ENCODE results near the gene SGK1.
"Not testable (repeated sequence)": the region's sequence is repeated elsewhere in the genome, so short reads cannot be mapped to it uniquely, and the experiment has no call there.

Gene SGK1

DNA sequence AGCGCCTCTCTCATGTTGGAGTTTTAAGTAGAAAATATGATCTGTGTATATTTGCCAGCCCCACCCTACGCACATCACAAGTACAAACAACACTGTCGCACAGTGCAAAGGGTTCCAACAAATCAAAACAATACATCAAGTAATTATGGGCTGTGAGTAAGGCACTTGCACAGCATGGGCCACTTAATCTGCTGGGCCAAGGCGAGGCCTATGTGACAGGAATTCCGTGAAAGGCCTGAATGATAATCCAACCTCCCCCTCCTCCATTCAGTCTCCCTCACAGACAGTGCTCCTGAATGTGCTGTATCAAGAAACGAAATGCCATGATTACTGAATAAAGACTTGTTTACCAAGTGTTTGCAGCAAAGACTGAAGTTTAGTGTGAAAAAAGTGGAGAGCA lies 135.4 kb downstream of the SGK1 start:
- no peak for DNase-seq

DNA sequence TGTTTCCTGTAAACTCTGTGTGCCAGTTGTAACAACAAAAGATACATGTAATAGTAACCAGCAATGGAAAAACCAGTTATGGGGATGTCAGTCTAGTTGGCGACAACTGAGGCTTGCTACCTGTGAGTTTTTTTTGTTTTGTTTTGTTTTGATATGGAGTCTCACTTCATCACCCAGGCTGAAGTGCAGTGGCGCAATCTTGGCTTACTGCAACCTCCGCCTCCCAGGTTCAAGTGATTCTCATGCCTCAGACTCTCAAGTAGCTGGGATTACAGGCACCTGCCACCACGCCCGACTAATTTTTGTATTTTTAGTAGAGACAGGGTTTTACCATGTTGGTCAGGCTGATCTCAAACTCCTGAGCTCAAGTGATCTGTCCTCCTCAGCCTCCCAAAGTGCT lies 136.2 kb downstream of the SGK1 start:
- not testable (repeated sequence) for DNase-seq

DNA sequence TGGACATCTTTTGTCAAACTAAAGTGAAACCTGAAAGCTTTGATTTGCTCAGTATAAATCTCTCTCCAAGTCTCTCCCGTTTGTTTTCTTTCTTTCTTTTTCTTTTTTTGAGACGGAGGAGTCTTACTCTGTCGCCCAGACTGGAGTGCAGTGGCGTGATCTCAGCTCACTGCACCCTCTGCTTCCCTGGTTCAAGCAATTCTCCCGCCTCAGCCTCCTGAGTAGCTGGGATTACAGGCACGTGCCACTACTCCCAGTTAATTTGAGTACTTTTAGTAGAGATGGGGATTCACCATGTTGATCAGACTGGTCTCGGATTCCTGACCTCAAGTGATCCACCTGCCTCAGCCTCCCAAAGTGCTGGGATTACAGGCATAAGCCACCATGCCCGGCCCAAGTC lies 136.7 kb downstream of the SGK1 start:
- DNase-seq, result not testable (repeated sequence)

DNA sequence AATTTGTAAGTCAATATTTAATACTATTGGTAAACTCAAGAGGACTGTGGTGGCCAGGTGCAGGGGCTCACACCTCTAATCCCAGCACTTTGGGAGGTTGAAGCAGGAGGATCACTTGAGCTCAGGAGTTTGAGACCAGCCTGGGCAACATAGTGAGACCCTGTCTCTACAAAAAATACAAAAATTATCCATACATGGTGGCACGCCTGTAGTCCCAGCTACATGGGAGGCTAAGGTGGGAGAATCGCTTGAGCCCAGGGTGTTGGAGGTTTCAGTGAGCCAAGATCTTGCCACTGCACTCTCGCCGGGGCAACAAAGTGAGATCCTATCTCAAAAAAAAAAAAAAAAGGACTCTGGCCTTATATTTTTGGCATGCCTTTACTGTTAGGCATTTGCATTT lies 137.4 kb downstream of the SGK1 start:
- not testable (repeated sequence) for DNase-seq

DNA sequence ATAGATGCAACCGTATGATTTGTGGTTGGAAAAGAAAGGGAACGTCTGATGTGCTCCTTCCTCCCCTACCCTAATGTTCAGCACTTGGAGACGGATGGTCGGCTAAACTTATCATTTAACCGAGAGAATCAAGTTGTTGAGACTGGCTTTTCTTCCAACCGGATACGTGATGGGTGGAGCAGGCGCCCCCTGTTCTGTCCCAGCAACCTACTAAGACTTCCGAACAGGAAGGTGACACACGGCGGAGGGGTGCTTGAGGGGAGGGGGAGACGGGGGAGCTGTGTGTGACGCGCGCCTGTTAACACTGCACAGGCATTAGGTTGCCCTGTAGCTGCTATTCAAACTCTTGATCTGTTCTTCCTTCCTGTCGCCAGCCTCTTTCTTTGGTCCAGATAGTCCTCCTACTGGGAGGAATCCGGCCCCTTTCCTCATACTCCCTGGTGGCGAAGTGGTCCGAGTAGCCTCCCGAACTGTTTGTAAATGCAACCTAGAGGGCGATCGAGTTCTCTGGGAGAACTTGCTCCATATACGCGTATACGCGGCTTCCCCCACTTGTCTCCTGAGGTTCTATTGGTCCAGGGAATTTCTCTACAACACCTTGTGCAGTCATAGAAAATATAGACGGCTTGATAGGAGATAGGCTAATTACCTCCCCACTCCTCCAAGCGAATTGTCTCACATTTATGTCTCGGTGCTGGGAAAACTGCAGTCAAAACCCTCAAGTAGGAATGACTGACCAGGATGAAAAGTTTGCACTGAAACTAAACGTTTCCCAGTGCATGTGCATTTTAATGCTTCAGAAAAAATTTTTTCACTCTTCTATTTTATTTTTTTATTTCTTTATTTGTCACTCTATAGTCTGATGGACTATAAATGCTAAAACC lies 139.5 kb downstream of the SGK1 start:
- peak; percentile 77 for DNase-seq

DNA sequence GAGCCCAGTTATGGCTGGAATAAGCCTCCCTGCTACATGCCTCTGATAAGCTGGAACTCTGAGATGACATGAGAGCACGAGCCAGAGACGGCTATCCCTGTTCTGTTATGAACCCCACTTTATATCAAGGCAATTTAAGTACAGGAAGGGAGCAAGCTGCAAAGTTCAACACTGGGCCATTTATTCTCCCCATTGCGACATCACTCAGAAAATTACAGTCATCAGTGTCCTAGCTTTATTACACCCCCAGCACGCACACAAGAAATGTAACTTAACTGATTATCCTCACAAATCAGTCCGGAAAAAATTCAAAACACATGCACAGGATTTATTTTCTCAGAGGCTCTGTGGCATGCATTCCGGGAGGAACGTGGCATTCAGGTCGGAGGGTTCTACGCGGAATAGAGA lies 140.2 kb downstream of the SGK1 start:
- DNase-seq, result no peak

DNA sequence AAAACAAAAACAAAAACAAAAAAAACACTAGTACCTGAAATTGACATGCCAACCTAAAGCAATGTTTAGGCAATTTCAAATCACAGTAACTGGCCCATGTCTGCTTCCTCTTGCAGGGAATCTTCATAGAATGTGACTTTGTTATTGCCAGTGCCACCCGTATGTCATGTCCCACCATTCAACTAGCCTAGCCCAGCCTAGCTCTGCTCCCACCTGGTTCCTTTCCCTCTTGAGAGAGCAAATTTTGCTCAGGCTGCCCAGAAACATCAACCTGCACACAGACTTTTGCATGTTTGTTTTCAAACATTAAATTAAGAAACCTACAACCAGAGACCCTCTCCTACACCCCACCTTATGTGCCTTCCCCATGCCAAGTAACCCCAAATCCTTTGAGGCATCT lies 140.7 kb downstream of the SGK1 start:
- DNase-seq, result no peak

DNA sequence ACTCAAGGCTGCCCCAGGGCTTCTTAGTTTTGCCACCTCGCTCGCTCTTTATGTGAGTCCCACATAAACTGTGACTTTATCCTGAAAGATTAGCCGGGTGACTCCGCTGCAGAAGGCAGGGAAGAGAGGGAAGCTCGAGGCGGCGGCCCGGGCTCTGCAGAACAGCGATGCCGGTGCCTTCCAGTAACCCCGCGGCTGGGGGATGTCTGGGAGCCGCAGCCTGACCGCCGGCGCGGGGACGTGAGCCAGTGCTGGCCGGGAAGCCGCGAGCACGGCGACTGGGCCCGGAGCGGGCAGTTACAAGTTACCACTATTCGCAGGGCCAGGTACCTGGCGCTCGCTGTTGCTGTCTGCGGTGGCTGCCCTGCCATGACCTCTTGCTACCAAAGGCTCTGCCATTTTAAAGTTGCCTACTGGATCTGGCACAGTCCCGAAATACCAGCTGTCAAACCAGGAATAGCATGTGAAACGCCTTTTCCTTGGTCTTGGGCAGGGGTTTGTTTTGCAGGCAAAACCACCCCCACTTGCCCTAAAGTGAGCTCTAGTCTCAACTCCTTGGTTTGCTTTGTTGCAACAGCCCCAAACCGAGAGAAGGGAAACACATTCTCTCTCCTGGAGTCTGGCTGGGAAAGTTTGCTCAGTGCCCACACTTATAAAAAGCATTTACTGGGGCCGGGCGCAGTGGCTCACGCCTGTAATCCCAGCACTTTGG lies 141.5 kb downstream of the SGK1 start:
- DNase-seq, result no peak

DNA sequence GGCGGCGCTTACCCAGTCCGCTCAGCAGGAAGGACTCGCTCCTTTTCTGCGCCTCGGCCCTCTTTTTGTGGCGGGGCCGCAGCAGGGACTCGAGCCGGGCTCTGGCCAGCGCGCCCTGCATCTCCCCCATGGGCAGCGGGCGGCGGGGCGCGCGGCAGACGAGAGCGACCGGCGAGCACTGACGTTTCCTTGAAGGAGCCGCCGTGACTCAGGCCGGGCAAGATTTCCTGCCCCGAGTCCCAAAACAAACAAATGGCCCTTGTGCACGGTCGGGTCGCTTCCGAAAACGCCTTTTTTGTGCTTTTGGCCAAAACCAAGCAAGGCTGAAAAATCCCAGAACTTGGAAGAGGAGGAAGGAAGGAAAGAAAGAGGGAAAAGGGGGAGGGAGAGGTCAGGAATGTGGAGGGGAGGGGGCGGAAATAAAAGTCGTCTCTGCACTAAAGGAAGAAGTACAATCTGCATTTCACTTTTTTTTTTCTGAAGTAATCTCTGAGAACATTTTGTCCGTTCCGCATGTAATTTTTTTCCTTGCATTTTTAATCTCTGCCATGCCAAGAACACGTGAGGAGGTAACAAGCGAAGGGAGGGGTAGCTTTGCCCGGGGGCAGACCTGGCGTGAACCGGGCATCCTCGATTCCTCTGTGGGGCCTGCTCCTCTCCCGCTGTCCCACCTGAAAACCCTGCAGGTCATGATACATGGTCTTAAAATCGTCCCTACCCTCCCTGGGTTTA lies 142.2 kb downstream of the SGK1 start:
- peak; percentile 43 for DNase-seq

DNA sequence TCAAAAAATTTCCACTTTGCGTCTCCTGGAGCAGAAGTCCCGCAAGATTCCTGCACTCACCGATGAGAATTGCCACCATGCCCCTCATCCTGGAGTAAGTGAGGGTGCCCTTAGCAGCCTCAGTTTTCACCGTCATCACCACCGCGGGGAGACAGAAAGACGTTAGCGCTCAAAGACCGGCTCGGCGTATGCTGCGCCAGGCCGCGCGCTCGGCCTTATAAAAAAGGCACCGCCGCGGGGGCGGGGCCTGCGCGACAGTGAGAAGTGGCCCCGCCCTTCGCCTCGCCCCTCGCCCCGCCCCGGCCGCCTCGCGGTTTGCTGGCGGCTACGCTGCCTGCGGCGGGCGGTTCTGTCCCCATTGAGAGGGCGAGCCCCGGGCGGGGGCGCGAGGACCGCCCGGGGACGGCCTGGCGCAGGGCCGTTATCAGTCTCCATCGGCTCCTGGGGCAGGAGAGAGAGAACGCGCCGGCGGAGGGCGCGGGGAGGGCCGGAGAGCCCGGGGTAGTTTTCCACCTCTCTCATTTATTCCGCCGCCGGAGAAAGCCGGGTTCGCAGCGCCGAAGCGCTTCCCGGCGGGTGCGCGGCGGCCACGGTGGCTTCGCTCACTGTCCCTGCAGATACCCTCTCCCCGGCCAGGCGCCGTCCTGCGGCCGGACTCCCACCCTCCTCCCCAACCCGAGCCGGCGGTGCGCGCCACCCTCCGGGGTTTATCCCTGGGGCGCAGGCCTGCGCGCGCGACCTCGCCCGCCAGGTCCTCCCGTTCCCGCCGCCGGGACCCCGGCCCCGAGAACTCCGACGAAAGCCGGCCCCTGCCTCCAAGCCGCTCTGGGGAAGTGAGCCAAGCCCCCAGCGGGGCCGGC lies 143.0 kb downstream of the SGK1 start:
- DNase-seq, result peak; percentile 87

DNA sequence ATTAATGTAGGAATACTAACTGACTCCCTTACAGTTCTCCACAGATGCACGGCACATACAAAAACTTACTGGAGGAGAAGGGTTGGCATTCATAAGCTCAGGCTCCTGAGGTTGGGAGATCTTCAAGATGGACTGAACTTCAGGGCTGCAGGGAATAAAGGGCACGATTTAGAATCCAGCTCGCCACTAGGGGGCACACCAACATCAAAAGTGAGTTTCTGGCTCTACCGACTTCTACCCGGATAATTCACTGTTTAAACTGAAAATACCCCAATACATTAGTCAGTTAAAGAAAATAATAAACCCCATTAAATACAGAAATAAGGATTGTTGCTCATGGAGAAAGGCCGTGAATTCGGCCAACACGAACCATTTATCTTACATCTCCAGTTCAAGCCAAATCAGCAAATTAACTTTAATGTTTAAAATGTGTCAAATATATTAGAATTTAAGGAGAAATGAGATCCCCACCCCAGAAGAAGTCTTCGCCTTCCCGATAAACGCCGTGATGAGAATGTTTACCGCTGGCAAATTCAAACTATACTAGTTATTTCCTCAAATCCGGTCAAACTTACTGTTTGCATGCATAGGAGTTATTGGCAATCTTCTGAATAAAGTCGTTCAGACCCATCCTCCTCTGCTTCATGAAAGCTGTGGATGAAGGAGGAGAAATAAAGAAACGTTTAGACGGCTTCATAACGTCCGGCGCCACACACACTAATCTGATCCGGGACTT lies 143.8 kb downstream of the SGK1 start:
- peak; percentile 83 for DNase-seq

DNA sequence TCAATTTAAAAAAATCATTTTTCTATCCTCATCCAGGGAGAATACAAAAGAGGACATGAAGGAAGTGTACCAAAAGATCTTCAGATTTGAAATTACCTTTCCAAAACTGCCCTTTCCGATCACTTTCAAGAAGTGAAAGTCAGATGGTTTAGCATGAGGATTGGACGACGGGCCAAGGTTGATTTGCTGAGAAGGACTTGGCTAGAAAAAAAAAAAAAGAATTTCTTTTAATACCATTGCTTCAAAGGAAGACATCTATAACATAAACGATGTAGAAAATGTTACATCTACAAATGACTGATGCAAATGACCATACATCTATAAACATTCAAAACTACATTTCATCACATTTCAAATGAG lies 144.6 kb downstream of the SGK1 start:
- DNase-seq, result no peak

DNA sequence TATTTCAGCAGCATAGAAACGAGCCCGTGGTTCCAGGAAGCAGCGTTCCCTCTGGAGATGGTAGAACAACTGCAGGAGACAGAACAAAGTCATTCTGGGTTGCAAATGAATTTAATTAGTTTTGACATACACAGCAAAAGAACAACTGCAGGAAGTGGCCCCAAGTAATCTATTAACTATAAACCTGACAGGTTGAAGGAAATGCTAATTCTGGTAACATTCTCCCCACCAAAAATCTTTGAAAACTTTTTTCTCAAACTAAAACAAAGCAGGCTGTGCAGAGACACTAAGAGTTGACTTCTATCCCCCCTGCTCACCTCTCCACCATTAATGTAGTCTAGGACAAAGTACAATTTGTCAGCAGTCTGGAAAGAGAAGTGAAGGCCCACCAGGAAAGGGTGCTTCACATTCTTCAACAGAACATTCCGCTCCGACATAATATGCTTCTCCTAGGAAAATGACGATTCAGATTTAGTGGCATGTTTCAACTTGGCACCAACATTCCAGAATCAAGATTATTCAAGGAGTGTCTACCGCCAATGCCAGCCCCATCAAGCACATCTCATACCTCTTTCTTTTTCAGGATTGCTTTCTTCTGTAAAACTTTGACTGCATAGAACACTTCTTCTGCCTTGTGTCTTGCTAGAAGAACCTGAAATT lies 145.1 kb downstream of the SGK1 start:
- DNase-seq, result no peak

DNA sequence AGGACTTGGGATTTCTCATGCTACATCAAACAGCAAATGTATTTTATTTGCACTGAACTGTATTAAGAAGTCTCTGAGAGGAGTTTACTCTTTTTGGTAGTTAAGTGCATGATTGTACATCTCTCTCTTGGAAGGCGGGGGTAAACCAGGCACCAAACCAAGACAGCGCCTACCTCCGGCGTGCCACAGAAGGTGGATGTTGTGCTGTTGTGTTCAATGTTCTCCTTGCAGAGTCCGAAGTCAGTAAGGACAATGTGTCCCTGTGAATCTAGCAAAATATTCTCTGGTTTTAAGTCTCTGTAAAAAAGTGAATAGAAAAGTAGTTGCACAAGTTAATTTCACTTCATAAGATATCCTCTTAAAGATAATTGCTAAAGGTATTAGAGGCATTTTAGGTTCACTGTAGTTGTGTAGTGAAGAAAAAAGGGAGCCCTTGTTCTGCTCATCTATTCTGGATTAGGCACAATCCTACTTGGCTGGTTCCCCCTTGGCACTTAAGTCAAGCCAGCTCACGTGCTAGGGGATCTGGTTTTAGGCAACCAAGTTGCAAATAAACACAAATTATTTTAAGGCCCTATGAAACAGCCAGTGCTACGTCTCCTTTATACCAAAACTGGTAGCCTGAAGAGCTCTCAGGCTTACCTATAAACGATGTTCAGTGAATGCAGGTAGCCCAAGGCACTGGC lies 145.7 kb downstream of the SGK1 start:
- no peak for DNase-seq

DNA sequence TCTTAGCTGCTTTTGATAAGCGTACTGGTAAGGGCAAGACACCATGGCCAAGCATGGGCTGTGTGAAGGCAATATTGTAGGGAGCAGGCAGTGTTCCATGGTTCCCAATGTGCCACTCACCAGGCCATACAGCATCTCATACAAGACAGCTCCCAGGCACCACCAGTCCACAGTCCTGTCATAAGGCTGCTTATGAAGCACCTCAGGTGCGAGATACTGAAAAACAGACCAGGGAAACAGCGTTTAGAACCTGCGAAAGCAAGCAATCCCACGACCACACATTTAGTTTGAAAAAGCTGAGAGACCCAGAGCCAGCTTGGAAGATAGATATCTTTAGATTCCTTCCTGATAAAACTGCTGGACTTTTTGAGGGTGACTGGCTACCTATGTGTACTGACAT lies 146.4 kb downstream of the SGK1 start:
- no peak for DNase-seq

DNA sequence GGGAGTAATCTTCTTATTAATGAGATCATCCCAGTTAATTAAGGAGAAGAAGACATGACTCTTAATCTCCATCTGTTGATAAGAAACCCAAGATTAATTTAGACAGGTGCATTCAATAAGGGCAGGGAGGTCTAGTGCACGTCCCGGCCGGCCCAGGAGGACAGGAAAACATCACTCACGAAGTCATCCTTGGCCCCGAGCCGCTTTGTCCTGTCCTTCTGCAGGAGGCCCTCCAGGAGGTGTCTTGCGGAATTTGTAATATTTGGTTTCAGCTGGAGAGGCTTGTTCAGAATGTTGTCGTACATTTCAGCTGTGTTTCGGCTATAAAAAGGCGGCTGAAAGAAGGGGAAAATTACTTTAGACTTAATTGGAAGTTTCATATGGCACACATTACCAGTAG lies 147.1 kb downstream of the SGK1 start:
- no peak for DNase-seq

DNA sequence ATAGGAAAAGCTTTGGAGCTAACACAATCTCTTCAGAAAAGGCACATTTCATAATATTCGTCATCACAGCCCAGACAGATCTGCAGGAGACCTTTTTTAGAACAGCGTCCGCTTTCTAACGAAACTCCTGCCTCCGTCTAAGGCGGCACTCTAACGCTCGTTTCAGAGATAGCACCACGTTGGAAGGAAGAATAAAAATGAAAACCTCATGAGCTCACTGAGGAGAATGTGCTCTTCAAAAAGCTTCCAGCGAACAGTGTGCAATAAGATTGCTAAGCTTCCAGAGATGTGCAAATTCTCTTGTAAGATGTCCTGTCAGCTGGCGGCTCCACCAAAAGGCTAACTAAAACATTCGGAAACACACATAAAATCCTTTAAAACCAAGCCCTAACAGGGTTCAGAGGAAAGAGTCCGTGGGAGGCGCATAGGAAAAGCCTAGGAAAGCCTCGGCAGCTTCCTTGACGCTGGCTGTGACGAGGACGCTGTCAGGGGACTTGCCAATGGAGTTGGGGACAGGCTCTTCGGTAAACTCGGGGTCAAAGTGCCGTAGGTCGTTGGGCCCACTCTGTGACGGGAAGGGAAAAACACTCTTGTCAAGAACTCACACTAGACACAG lies 147.9 kb downstream of the SGK1 start:
- DNase-seq, result no peak

DNA sequence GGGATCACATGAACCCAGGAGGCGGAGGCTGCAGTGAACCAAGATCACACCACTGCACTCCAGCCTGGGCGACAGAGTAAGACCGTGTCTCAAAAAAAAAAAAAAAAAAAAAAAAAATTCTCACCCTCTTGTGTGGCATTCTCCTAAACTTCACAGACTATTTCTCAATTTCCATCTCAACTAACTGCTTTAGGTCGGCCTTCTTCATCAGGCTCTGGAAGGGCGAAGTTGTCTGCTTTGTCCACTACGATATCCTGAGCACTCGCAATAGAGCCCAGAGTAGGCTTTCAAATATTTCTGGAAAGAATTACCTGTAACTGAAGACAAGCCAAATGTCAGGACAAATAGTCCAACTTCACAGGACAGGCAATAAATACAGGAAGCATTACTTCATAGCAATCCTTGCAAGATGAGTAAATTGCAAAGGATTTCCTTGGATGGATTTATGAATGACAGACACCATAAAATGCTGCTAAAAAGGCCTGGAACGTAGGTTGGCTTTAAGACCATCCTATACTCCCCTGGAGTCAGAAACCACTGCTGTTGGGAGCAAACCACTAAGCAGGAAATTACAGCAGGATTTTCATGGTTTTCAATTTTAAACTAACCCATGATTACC lies 149.2 kb downstream of the SGK1 start:
- DNase-seq, result no peak

DNA sequence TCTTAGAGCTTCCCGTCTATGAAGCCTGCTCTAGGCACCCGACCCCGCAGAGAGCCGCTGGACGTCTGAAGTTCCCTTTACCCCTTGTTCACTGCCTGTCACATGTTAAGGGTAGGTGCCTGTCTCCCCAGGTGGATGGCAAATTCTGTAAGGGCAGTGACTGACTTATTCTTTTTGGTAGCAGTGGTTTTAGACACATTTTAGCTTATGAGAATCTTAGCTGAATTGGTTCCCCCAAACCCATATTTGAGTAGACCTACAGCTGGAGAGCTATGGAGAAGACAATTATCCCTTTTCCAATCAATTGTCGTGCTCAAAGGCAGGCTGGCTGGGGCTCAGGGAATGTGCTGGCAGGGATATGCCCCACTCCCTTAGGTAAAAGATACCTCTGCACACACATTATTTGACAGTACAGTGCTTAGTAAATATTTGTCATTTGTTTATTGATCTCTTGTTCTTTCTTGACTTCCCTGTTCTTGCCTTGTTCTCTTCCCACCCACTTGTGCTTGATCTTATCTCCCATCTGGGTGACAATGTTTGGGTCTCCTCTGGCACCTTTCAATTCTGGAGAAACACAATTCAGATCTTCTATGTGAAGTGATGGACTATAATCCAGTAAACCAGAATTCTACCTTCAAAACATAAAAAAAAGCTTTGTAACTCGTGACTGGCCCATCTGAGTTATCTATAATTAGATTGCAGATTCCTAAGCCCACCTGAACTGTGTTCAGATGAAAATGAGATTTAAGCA lies 151.2 kb downstream of the SGK1 start:
- DNase-seq, result no peak
